HG03045 (cell line): ENCODE results near the gene PCSK2.
"Not testable (repeated sequence)": the region's sequence is repeated elsewhere in the genome, so short reads cannot be mapped to it uniquely, and the experiment has no call there.

ENCODE experiments used
- ATAC-seq: cut with Tn5 transposase; IDR thresholded peaks from one replicate; pipeline ENCODE4 v1.9.1; 2021; ENCODE audit warnings: mild to moderate bottlenecking, moderate library complexity; ENCODE audit not compliant: unreplicated experiment

Gene PCSK2, protein sequence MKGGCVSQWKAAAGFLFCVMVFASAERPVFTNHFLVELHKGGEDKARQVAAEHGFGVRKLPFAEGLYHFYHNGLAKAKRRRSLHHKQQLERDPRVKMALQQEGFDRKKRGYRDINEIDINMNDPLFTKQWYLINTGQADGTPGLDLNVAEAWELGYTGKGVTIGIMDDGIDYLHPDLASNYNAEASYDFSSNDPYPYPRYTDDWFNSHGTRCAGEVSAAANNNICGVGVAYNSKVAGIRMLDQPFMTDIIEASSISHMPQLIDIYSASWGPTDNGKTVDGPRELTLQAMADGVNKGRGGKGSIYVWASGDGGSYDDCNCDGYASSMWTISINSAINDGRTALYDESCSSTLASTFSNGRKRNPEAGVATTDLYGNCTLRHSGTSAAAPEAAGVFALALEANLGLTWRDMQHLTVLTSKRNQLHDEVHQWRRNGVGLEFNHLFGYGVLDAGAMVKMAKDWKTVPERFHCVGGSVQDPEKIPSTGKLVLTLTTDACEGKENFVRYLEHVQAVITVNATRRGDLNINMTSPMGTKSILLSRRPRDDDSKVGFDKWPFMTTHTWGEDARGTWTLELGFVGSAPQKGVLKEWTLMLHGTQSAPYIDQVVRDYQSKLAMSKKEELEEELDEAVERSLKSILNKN

DNA sequence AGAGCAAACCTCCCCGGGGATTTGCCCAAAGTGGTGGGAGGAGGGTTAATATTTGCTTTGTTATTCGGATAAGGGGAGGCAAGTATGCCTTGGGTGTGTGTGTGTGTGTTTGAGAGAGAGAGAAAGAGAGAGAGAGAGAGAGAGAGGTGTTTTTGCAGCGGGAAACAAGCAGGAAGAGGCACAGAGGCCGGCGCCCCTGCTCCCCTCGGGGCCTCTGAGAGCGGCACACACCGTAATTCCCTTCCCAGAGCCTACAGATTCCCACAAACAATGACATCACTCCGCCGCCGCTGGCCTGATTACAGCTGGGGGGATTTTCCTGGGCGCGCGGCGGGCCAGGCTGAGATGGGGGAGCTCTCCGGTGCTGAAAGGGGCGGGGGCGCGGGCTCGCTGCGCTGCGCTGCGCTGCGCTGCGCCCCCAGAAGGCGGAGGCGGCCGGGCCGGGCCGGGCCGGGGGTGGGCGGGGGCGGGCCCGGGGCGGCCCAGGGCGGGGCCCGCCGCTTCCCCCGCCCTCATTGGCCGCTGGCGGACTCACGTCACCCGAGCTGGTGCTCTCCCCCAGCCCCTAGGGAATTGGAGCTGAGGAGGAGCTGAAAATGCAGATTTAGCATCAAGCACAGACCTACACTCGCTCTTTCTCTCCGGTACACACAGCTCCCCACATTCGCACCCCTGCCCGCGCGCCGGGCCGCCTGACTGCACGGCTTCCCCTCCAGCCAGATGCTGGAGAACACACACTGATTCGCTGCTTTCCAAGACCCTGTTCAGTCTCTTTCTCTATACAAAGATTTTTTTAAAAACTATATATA lies at the start of gene PCSK2:
Gene PCSK2 (plus strand): TSS at position 631 of the 809 bp plus-strand sequence. CDS start 266 bp downstream, outside the sequence.
- no peak for ATAC-seq

DNA sequence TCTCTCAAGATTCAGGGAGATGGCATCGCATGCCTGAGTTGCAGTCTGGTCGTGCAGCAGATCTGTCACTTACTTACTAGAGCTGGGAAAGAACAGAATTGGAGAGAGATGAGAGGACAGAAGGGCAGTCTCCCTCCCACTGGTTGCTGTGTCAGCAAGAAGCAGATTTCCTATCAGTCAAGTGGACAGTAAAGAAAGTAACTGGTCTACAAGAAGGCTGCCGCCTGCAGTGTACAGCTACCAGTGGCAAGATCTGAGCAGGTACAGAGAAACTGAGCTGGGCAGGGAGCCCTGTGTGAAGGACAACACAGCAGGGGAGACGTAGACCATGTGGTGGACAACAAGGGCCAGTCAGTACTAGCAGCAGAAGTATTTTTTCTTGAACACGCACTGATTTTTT lies 49.5 kb upstream of the PCSK2 start:
- ATAC-seq: no peak

DNA sequence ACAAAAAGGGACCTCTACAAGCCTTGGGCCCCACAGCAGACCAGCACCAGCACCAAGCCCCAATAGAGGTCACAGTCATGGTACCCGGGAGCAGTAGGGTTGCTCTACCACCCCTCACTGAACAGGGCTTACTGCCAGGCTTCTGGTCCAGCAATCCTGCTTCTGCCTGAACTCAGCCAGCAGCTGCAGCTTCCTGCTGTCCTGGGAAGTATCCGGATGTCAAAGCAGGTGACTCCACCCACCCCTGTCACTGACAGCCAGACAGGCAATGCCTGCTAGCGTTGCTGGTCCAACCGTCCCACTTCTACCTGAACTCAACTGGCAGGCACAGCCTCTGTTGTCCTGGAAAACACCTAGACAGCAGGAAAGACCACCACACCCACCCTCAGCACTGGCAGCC lies 47.0 kb upstream of the PCSK2 start:
- no peak for ATAC-seq

DNA sequence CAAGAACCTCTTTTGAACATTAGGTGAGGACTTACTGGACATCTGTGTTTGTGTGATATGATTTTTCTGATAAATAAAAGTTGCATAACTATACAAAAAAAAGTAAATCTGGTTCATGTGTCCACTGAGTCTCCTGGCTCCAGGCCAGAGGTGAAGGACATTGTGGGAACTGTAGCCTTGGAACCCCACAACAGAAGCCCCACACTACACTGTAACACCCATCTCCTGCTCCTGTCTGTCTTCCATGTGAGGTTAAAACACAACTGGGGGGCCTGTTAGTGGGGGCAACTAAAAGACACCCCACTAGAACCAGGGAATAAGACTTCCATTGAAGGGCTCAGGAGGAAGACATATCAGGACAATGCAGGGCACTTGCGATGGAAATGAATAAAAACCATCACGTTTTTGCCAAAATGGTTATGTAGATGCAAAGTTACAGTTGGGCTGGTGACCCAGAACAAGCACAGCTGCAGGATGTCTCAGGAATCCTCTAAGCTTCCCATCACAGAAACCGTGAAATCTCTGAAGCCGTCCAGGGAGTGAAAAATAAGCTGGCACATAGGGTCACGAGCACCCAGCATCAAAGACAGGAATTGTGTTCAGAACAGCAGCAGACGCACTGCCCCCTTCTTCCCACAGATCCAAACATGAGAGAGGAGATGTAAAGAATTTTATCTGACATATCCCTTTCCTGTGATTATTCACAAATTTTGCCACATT lies 36.7 kb upstream of the PCSK2 start:
- no peak for ATAC-seq

DNA sequence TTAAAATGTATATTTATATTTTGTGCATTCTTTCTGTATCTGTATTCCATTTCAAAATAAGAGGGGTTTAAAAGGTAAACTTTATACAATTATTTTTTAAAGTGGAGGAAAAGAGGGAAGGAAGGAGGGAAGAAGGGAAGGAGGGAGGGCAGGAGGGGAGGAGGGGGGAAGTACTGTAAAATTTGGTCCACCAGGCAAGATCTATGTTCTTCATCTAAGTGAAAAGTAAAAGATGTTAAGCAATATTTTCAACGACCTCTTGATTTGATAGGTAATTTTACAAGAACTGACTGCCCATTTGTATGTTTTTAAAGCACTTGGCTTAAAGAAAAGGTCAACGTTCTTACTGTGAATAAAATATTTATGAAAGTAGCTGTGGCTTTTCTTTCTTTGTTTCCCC lies 29.8 kb upstream of the PCSK2 start:
- ATAC-seq: no peak

DNA sequence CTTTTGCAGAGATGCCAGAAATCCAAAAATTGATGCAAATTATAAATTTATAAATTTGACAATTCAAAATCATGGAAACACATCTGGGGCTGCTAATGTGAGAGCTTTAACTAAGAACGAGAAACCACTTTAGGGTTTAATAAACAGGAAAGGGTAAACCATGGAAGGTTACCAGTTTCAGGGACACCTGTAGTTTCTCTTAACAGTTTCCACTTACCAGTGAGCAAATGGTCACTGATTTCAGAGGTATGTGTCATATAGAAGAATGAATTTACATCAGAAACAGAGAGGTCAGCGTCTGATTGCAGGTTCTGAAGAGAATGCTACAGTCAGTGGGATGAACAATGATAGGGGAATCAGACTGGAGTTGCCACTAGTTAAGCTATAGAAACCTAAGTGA lies 24.8 kb upstream of the PCSK2 start:
- ATAC-seq: no peak

DNA sequence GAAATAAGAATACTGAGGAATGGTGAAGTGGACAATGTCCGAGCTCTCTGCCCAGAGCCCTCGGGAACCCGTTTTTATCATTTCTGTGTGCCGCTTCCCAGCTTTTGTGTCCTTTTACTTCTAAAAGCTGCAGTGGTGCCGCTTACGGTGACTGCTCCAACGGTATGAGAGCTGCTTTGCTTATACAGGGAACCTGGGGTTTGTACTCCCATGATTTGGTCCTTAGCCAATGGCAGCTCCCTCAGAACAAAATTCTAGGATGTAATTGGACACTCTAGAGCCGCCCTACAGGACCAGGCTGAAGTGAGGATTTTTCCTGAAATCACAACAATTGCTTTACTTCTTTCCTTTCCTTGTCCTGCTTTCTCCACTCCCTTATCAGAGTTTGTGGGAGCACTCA lies 24.2 kb upstream of the PCSK2 start:
- no peak for ATAC-seq

DNA sequence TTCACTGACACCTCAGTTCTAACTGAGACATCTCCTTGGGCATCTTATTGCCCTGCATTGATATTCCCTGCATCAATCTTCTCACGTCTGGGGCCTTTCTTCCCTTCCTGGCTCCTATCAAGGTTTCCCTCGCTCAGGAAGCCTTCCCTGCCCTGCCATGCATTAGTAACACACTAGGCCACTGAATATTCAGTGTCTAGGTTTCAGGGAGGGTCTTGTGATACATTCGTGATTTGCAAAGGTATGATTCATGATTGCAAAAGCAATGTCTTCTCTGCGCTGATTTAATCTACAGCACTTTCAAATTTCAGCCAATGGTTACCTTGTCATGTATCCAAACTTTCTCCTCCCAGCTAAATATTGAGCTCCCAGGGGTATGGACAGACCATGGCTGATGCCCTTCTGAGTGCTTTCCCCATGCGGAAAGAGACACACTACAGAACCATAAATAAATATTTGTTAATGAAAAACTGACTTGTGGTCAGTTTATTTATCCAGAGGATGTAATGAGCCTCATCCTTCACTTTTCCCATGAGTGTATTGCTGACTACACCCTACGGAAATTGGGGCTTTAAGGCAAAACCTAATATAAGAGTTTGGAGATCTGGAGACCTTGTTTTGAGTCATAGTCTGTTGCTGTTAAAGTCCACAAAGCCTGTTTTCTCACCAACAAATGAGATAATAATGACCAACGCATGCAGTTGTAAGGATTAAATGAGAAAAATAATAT lies 21.6 kb upstream of the PCSK2 start:
- ATAC-seq: no peak

DNA sequence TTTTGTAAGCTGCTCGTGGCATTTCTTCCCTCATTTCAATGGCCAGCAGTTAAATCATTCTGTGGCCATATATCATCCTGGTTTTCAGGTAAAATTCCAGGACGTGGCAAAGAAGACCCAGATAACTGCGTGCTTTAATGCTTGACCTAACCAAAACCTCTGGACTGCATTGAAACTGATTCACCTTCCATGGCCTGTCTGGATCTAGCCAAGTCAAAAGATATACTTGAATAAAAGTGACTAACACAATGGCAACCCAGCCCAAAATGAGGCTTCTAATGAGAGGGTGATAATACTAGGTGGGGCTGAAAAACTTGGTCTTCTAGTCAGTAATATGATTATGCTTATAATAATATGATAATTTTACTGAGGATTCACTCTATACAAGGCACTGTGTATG lies 16.5 kb upstream of the PCSK2 start:
- ATAC-seq: no peak

DNA sequence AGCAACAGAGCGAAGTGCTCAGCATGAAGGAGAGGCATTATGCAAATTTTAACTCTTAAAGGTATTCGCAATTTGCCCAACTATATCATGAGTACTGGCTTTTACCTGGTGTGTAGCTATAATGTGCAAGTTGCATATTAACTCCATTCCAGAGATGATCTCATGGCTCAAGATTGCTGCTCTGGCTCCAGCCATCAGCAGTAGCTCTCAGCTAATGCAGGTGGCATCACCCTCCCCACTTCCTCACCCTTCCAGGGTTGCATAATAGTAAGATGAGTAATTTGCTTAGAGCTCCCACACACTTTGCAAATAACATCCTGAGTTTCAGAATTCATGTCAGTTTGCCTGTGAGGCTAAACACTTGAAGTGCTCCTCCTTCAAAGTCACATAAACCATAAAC lies 15.9 kb upstream of the PCSK2 start:
- no peak for ATAC-seq

DNA sequence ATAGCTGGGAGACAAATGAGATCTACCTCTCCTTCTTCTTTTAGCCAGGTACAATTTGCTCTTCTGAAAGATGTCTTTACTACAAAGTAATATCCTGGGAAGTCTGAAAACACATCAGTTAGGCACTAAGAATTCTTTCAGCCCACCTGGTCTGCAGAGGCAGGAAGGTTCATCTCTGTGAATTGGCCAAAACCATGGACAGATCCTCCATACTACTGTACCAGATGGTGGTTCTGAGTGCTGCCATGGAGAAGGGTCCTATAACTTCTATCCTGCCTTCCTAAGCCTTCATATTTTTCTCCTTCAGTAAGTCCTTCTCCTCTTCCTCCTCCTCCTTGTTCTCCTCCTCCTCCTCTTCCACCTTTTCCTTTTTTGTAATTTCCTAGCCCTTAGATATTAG lies 11.7 kb upstream of the PCSK2 start:
- no peak for ATAC-seq

DNA sequence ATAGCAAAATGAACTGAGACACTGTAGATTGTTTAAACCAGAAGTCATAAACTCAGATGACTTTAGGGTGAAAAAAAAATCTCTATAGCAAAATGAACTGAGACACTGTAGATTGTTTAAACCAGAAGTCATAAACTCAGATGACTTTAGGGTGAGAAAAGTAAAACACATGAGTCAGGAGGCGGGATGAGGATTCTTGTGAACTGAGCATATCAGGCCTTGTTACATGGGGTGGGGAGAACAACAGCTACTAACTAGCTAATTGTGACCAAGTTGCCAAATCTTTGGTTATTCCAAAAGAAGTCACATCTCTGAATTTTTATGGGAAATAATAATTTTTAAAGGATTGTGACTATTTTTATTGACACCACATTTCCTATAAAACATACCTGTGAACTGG lies 7.0 kb upstream of the PCSK2 start:
- ATAC-seq: not testable (repeated sequence)

DNA sequence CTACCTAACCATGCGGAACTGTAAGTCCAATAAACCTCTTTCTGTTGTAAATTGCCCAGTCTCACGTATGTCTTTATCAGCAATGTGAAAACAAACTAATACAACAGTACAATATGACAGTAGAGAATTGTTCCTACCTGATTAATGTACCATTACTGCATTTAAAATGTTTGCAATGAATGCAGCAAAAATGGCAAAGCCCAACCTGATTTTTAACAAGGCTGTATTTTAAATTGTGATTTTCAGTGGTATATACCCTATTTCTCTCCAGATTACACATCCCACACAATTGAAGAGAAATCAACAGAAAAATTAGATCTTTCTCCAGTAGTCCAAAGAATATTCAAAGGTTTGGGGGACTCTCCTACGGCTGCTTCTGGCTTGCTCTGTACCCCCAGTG lies 3.3 kb upstream of the PCSK2 start:
- no peak for ATAC-seq

DNA sequence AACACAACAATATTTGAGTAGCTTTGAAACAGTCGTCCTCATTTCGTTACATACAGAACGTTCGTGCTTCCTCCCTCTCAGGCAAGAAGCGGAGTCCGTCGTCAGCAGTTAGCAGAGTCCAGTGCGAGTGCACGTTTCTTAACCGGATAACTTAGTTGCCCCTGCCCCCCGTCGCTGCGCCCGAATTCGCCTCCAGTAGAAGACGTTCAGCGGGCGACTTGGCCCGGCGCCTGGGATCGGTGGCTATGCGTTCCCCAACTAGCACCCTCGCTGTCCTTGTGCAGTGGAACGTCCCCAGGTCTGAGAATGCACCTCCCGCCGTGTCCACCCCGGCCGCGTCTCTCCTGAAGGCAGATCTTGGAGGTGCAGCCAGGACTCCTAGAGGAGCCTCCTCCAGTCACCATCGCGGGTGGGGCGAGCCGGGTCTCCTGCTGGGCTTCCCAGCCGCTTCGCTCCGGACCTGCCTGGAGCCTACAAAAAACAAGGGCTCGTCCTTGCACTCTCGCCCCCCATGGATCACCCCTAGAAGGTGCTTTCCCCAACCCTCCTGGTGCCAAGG lies 910 bp upstream of the PCSK2 start:
- ATAC-seq: no peak

DNA sequence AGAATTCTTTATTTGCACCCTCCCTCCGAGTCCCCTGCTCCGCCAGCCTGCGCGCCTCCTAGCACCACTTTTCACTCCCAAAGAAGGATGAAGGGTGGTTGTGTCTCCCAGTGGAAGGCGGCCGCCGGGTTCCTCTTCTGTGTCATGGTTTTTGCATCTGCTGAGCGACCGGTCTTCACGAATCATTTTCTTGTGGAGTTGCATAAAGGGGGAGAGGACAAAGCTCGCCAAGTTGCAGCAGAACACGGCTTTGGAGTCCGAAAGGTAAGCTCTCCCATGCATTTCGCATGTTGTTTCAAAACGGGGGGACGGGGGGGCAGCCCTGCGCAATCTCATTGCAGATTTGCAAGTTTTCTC lies 357 bp downstream of the PCSK2 start:
- no peak for ATAC-seq

DNA sequence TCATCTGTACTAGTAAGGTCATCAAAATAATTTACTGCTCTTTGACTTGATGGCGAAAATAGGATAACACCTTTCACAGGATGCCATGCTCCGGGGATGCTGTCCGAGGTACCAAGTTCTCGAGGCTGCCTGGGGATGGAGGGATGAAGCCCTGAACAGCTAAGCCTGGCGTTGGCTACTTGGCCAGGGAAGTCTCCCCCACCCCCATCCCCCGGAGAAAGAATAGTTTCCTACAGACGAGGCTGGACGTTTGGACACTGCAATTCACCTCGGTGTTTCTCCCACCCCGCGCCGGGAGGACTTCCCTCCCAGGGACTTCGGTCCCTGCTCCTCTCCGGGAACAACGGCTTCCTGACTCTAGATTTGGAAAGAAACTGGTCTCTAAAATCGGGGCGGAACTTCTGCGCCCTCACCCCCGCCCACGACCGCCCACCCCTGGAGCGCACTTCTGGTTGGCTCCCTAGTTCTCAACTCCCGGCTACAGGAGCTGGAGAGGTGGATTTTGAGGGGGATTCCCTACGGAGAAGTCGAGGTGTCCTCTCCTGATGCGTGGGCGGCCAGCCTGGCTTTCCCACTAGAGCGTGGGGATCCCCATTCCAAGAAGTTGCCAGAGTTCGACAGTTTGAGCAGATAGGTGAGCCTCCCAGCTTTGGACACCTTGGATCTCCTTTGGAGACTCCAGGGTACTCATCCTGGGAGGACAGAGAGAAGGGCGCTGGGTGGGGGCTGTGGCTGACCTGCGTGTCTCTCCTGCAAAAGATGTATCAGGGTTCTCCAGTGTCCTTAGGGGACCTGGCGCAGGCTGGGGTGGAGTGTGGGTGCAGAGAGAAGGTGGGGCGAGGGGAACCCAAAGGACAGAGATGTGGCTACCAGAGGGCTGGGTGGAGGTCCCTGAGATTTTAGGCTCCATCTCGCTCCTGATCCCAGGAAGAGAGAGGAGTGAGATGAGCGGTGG lies 1.1 kb downstream of the PCSK2 start:
- no peak for ATAC-seq

DNA sequence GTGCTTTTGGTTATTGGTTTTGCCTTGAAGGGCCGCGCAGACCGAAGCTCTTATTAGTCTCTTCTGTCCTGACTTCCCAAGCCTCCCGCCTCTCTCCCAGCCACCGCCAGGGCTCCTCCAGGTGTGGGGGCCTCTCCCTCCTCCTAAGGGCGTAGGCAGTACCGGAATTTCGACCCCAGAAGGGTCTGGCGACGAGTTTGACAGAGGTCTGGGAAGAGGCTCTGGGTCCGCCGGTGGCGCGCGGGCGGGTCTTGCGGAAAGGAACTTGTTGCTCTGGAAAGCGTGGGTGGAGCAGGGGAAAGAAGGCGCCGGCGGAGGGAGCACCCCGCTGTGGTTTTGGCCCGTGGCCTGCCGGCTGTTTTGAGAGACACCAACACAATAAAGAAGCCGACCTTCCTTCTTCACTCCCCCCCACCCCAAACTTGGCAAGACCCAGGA lies 1.8 kb downstream of the PCSK2 start:
- ATAC-seq: no peak

DNA sequence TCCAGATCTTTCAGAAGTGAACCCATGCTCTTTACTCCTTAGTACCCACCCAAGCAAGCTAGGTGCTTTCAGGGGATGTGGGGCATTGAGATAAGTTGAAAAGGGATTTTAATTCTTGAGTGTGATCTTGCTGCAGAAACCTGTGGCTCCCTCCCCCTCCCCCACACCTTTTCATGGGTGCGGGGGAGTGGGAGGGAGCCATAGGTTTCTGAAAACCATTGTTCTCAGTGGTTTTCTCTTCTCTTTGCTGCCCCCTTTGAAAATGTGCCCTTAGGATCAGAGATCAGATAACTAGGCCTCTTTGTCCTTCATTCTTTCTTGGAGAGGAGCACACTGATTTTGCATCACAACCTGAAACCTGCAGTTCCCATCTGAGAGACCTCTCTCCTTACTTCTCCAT lies 2.4 kb downstream of the PCSK2 start:
- no peak for ATAC-seq

DNA sequence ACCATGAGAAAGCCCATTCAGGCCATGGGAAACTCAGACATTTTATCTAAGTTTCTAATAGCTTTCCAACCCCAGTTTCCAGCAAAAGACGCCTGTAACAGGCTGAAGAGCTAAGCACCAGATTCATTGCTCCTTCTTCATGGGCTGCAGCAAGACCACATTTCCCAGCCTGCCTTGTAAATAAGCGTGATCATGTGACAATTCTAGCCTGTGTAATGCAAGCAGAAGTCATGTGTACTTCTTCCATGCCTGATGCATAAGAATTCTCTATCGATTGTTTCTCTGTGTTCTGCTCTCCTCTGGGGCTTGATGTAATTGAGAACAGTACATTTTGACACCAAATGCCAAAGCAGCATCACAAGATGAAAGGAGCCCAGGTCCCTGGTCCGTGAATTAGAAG lies 6.8 kb downstream of the PCSK2 start:
- ATAC-seq: no peak
